NT2/D1 (cell line): Measurements from ENCODE around the gene DUS3L.

Source experiments
- DNase-seq: peaks from one replicate; pipeline ENCODE4 v3.0.0-alpha.2; 2011; ENCODE audit warnings: low read depth, low spot score
- H3K27me3 ChIP-seq: 2 replicates; pipeline ENCODE4 v1.6.0; 2011; ENCODE audit warnings: mild to moderate bottlenecking; ENCODE audit not compliant: insufficient read length, insufficient read depth
- H3K36me3 ChIP-seq: 2 replicates; pipeline ENCODE4 v1.6.1; 2011; ENCODE audit warnings: mild to moderate bottlenecking, low read length, mixed read lengths; ENCODE audit not compliant: insufficient read depth, insufficient read length
- H3K4me1 ChIP-seq: 2 replicates; pipeline ENCODE4 v1.5.1; 2011; ENCODE audit not compliant: insufficient read depth, insufficient read length
- H3K4me3 ChIP-seq: 2 replicates; pipeline ENCODE4 v1.5.1; 2011; ENCODE audit warnings: low read depth; ENCODE audit not compliant: insufficient read length
- H3K9ac ChIP-seq: 2 replicates; pipeline ENCODE4 v1.6.0; 2011; ENCODE audit warnings: low read depth; ENCODE audit not compliant: insufficient read length
- H3K9me3 ChIP-seq: 2 replicates; pipeline ENCODE4 v1.5.1; 2011; ENCODE audit warnings: mild to moderate bottlenecking, low read length; ENCODE audit not compliant: insufficient read depth
- SUZ12 ChIP-seq: IDR thresholded peaks from 2 replicates; pipeline ENCODE4 v1.6.1; 2011; ENCODE audit not compliant: insufficient read length, insufficient read depth; ENCODE audit errors: extremely low read depth
- YY1 ChIP-seq: IDR thresholded peaks from 2 replicates; pipeline ENCODE4 v1.6.1; 2011; ENCODE audit not compliant: insufficient read length, insufficient read depth
- ZNF274 ChIP-seq: IDR thresholded peaks from 2 replicates; pipeline ENCODE4 v1.6.1; 2011; ENCODE audit warnings: mild to moderate bottlenecking, low read depth, low read length

Gene DUS3L

DNA sequence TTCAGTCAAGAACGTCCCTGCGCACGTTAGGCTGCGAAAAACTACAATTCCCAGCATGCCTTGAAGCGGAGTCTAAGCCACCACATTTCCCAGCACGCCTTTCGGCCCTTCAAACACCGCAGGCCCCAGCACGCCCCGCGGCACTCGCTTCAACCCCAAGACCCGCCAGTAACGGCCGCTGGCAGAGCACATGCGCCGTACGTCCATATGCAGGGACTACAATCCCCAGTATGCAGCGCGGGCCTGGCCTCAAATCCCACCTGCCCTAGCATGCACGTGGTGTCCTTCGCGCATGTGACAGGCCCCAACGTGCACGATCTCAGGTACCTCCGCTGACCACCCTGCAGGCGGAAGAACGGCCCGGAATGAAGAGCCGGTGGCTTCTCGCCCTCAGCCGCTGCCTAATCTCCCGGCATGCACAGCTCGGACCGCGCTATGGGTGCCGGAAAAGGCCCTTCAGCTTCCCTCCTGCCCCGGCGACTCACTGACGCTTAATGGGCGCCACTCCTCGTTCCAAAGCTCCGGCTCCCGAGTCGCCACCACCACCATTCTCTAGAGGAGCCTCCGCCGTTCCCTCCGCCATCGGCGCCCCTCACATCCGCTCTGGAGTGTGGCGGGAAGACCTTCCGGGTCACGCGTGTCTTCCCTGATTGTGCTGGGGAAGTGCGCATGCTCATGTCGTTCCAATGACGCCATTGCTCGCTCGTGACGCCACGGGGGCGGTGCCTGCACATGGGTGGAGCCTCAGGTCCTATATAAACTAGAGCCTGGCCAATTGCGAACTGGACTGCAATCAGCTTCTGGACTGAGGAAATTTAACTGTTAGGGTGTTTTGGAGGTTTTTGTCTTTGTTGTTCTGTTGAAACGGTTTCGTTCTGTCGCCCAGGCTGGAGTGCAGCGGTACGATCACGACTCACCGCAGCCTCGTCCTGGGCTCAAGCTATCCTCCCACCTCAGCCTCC lies at the start of gene DUS3L:
TSS of gene DUS3L (minus strand) at position 605 of the 962 bp plus-strand sequence. CDS start at position 583, 22 bp downstream.
- no peaks in the 10 kb centered on the region for H3K9me3 ChIP-seq
- peak; percentile 26 for TF ChIP-seq YY1
- no peak for TF ChIP-seq SUZ12
- H3K36me3 ChIP-seq = peaks cover 42% of the 10 kb centered on the region
- H3K27me3 ChIP-seq = no peaks in the 10 kb centered on the region
- peak within 1 kb of the TSS; percentile 97 for H3K9ac ChIP-seq
- DNase-seq = peak; percentile 98
- H3K4me1 ChIP-seq = peaks cover 5% of the 10 kb centered on the region
- H3K4me3 ChIP-seq = peak within 1 kb of the TSS; percentile 88

- DNase-seq = no peak
- TF ChIP-seq SUZ12 = no peak
- TF ChIP-seq YY1 = no peak
- TF ChIP-seq ZNF274 = no peak
- Histone ChIP-seq H3K9ac (peak within 1 kb of the TSS; percentile 5), H3K4me1 (peaks cover 7% of the 10 kb centered on the region), H3K4me3 (no peak within 1 kb of the TSS), H3K27me3 (peaks cover 6% of the 10 kb centered on the region), H3K36me3 (no peaks in the 10 kb centered on the region), H3K9me3 (no peaks in the 10 kb centered on the region)
Observed at GRCh38 chr19:5839065-5840017, 48.4 kb upstream of the DUS3L start, which contains the start of gene FUT6. FUT6 (minus strand) TSS chr19:5839702; CDS start chr19:5832567, 7,135 bp downstream.

DNA sequence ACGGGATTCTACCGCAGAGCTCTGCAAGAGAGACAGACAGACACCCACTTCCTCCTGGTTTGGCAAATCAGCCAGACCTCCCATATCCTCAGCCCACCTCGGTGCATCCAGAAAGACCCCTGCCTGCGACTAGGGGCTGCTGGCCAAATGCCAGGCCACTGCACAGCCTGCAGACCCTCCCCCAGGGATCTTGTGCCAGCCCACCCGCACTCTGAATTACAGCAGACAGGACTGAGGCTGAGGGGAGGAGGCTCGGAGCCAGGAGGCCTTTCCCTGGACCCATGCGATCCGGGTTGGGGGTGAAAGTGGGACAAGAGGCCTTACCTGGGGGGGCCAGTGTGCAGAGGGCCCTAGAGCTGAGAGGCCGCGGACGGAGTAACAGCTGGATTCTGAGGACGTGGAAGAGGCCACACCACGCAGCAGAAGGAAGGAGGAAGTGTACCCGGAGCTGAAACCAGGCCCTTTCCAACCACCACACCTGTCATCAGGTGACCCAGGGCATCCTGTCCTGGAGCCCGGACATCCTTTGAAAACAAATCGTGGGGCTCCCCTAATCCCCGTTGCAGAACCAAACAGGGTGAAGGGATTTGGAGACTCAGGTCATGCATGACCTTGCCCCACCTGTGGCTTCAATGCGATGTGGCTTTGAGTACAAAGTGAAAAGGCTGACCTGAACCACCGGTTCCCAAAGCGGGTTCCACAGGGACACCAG lies 47.5 kb upstream of the DUS3L start:
- Histone ChIP-seq H3K36me3 (no peaks in the 10 kb centered on the region), H3K9me3 (no peaks in the 10 kb centered on the region), H3K4me1 (peaks cover 7% of the 10 kb centered on the region), H3K9ac (no peak overlapping the region), H3K4me3 (no peak overlapping the region), H3K27me3 (peaks cover 6% of the 10 kb centered on the region)
- no peak for DNase-seq
- TF ChIP-seq YY1 = no peak
- no peak for TF ChIP-seq ZNF274
- no peak for TF ChIP-seq SUZ12

DNA sequence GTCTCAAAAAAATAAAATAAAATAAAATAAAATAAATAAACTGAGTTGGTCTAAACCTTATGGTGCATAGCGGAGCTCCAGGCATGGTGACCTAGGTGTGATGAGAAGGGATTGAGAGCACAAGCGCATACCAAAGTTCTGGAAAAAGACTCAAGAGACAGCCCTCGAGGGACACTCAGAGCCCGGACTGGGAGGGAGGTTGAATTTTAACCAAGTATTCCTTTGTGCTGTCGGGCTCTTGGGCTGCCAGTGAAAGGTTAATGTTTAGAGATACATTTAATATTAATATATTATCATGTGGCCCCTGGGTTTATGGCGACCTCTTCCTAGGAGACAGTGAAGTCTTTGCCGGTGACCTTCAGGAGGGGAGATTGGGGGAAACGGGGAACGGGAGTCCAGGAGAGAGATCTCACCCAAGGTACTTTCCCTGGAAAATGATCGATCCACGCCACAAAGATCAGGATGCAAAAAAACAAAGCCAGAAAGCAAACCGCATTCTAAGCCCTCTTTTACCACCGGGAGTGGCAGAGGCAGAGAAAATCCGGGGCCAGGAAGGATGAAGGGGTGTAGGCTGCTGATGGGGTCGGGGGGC lies 46.9 kb upstream of the DUS3L start:
- Histone ChIP-seq H3K27me3 (peaks cover 6% of the 10 kb centered on the region), H3K4me3 (no peak overlapping the region), H3K4me1 (peaks cover 7% of the 10 kb centered on the region), H3K36me3 (no peaks in the 10 kb centered on the region), H3K9ac (no peak overlapping the region), H3K9me3 (no peaks in the 10 kb centered on the region)
- TF ChIP-seq ZNF274 = no peak
- TF ChIP-seq YY1 = no peak
- no peak for TF ChIP-seq SUZ12
- DNase-seq = no peak

DNA sequence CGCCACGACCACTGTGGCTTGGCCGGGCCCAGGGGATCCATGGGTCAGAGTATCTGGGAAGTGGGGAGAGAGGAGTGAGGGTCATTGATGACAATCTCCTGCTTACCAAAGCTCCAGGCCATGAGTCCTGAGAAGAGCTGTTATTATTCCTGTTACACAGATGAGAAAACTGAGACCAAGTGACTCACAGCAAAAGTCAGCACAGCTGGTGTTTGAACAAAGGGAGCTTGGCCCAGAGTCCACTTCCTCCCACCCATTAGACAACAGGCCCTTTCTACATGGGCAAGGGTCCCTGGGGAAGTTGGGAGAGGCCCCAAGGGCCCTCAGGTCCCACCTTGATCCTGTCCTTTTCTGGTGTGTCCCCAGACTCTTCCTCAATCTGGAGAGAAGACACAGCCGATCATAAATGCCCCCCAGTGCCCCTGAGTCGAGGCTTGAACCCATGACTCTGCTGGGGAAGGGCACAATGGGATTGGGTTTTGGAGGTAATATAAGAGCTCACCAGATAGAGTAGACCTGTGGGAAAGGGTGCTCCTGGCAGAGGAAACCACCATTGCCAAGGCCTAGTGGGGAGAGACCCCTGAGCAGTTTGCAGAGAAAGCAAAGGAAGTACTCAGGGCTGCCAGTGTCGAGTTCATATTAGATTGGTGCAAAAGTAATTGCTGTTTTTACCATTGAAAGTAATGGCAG lies 41.7 kb upstream of the DUS3L start:
- Histone ChIP-seq H3K4me3 (no peak overlapping the region), H3K9me3 (no peaks in the 10 kb centered on the region), H3K4me1 (peaks cover 5% of the 10 kb centered on the region), H3K9ac (no peak overlapping the region), H3K36me3 (no peaks in the 10 kb centered on the region), H3K27me3 (peaks cover 6% of the 10 kb centered on the region)
- no peak for DNase-seq
- TF ChIP-seq YY1 (no peak), ZNF274 (no peak), SUZ12 (no peak)

DNA sequence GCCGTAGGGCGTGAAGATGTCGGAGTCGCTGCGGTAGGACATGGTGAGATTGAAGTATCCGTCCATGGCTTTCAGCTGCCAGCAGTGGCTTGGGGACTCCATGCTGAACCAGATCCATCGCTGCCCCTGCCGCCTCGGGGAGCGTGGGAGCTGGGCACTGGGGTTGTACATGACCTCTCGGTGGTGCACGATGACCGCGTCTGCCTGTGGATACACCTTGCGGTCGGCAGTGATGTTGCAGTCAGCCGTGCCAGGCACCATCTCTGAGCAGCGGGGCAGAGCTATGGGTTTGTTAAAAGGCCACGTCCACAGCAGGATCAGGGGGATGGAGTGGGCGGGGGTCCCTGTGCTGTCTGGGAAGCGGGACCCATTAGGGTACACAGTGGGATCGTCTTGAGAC lies 41.1 kb upstream of the DUS3L start:
- TF ChIP-seq ZNF274 (no peak), YY1 (no peak), SUZ12 (no peak)
- no peak for DNase-seq
- H3K4me3 ChIP-seq = no peak overlapping the region
- H3K4me1 ChIP-seq = peaks cover 9% of the 10 kb centered on the region
- no peak overlapping the region for H3K9ac ChIP-seq
- peaks cover 6% of the 10 kb centered on the region for H3K27me3 ChIP-seq
- H3K36me3 ChIP-seq = no peaks in the 10 kb centered on the region
- H3K9me3 ChIP-seq = no peaks in the 10 kb centered on the region
